Brain microvascular endothelial cell (primary cell): ENCODE results near the gene C10orf53.
"Not testable (repeated sequence)": the region's sequence is repeated elsewhere in the genome, so short reads cannot be mapped to it uniquely, and the experiment has no call there.

Source experiments
- DNase-seq: peaks from one replicate; pipeline ENCODE4 v3.0.0-alpha.2; 2020
- H3K27ac ChIP-seq: fragments of 250-450 bp; sonication (Bioruptor Pico); 2 replicates; pipeline ENCODE4 v1.5.1; 2020; ENCODE audit warnings: mild to moderate bottlenecking, moderate library complexity
- H3K27me3 ChIP-seq: fragments of 250-450 bp; sonication (Bioruptor Pico); replicated peaks from 2 replicates; pipeline ENCODE4 v1.5.1; 2020; ENCODE audit warnings: mild to moderate bottlenecking
- H3K36me3 ChIP-seq: fragments of 250-450 bp; sonication (Bioruptor Pico); replicated peaks from 2 replicates; pipeline ENCODE4 v1.5.1; 2020; ENCODE audit warnings: mild to moderate bottlenecking
- H3K4me3 ChIP-seq: 2 replicates; pipeline ENCODE4 v1.5.1; 2011; ENCODE audit warnings: low read depth, mild to moderate bottlenecking, control low read depth, low read length, moderate library complexity
- CTCF ChIP-seq: IDR thresholded peaks from 2 replicates; pipeline ENCODE4 v1.5.1; 2011; ENCODE audit warnings: low read depth, mild to moderate bottlenecking, moderate library complexity, low read length, control low read depth, inconsistent platforms; ENCODE audit errors: missing control alignments
- in situ Hi-C: cut with HindIII; loops from 2 replicates; pipeline ENCODE4 v1.10.0; 2017; ENCODE audit warnings: low sequenced_read_pairs, low pct_ligation_motif_present

Gene C10orf53

GRCh38 chr10:49667991-49668390 lies 11.5 kb upstream of the C10orf53 start:
- no peaks in the 10 kb centered on the region for H3K36me3 ChIP-seq
- in situ Hi-C loops = no loop called here
- no peak overlapping the region for H3K27ac ChIP-seq
- peaks cover 2% of the 10 kb centered on the region for H3K27me3 ChIP-seq
- H3K4me3 ChIP-seq = no peak overlapping the region
- DNase-seq = no peak
- TF ChIP-seq CTCF = no peak

DNA sequence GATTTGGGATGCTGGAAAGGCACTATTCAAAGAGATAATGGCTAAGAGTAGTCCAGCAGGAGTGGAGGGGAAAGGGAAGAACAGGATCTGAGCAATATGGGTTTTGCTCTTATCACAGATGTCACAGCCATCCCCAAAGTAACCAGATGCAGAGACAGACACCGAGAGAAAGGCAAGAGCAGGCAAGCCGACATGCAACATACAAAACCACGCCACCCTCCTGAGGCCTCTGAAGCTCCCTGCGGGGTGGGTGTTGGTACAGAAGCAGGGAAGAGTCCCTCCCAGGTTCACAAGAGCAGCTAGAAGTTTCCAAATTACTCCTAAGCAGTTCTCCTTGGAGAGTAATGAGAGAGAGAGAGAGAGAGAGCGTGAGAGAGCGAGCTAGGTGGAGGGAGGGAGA lies 10.8 kb upstream of the C10orf53 start:
- H3K27ac ChIP-seq = no peak overlapping the region
- no peak for TF ChIP-seq CTCF
- in situ Hi-C loops = no loop called here
- no peak for DNase-seq
- peaks cover 2% of the 10 kb centered on the region for H3K27me3 ChIP-seq
- no peaks in the 10 kb centered on the region for H3K36me3 ChIP-seq
- no peak overlapping the region for H3K4me3 ChIP-seq

- H3K27ac ChIP-seq = no peak overlapping the region
- peak overlapping the region; percentile 34 for H3K4me3 ChIP-seq
- no peak for DNase-seq
- H3K27me3 ChIP-seq = peaks cover 15% of the 10 kb centered on the region
- TF ChIP-seq CTCF = no peak
- no peaks in the 10 kb centered on the region for H3K36me3 ChIP-seq
- in situ Hi-C loops = no loop called here
Observed at GRCh38 chr10:49678827-49679479, 498 bp upstream of the C10orf53 start.

GRCh38 chr10:49682449-49682848 lies 3.0 kb downstream of the C10orf53 start:
- H3K4me3 ChIP-seq, H3K27ac ChIP-seq, H3K36me3 ChIP-seq, DNase-seq, in situ Hi-C loops: not testable (repeated sequence)
- peaks cover 15% of the 10 kb centered on the region for H3K27me3 ChIP-seq

GRCh38 chr10:49682879-49683278 lies 3.4 kb downstream of the C10orf53 start:
- no peak overlapping the region for H3K4me3 ChIP-seq
- no peak overlapping the region for H3K27ac ChIP-seq
- in situ Hi-C loops = no loop called here
- no peaks in the 10 kb centered on the region for H3K36me3 ChIP-seq
- no peak for TF ChIP-seq CTCF
- DNase-seq = no peak
- H3K27me3 ChIP-seq = peaks cover 19% of the 10 kb centered on the region

GRCh38 chr10:49686651-49687050 lies 7.2 kb downstream of the C10orf53 start:
- TF ChIP-seq CTCF = no peak
- Histone ChIP-seq H3K36me3 (no peaks in the 10 kb centered on the region), H3K27me3 (peaks cover 42% of the 10 kb centered on the region), H3K4me3 (no peak overlapping the region), H3K27ac (no peak overlapping the region)
- in situ Hi-C loops = no loop called here
- no peak for DNase-seq
